ENCODE results near the gene CTNNBL1.
"Not testable (repeated sequence)": the region's sequence is repeated elsewhere in the genome, so short reads cannot be mapped to it uniquely, and the experiment has no call there.

CTNNBL1 gene

DNA sequence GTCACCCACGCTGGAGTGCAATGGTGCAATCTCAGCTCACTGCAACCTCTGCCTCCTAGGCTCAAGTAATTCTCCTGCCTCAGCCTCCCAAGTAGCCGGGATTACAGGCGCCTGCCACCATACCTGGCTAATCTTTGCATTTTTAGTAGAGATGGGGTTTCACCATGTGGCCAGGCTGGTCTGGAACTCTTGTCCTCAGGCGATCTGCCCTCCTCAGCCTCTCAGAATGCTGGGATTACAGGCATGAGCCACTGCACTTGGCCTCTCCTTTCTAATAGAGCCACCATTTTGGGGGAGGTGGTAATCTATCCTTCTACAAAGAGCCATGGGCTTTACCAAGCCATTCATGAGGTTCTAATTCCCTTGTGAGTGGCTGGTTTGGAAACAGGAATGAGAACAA lies 14.1 kb upstream of the CTNNBL1 start:
- not testable (repeated sequence) for DNase-seq

DNA sequence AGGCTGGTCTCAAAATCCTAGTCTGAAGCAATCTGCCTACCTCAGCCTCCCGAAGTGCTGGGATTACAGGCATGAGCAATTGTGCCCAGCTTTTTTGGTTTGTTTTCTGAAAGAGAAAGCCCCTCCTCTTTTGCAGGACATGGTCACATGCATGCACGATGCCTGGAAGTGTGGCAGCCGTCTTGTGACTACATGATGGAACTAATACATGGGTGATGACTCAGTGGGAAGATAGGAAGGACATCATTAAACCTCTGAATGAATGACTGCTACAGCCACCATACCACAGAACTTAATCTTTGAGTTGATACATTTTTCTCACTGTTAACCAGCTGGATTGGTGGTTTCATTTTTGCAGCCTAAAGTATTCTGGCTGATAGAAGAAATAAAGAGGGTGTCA lies 13.4 kb upstream of the CTNNBL1 start:
- DNase-seq = no peak

DNA sequence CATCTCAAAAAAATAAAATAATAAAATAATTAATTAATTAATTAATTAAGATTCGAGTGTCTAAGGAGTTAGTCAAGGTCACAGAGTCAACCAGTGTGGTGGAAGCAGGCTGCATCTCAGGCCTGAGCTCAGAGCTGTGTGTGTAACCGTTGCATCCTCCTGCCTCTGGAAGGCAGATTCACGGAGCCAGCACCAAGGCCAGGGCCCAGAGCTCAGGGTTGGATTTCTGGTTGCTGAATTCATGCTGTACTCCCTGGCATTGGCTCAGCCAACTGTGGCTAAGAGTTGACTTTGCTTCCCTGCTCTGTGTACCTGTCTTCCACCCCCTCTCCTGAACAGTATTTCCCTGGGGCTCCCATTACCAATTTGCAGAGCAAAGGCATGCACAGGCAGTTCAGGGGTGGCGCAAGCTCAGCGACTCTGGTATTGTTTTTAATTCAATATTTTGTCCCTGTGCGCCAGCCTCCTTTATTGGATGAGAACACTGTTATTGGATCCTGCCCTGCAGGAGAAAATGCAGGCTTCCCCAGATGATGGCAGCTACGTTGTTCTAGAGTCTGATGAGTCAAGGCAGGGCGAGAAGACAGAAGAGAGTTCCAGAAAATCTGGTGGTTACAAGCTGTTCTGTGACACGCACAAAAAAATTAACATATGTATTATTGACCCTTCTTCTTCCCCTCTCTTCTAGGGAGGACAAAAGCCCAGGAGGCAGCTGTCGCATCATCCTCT lies 12.3 kb upstream of the CTNNBL1 start:
- DNase-seq = no peak

DNA sequence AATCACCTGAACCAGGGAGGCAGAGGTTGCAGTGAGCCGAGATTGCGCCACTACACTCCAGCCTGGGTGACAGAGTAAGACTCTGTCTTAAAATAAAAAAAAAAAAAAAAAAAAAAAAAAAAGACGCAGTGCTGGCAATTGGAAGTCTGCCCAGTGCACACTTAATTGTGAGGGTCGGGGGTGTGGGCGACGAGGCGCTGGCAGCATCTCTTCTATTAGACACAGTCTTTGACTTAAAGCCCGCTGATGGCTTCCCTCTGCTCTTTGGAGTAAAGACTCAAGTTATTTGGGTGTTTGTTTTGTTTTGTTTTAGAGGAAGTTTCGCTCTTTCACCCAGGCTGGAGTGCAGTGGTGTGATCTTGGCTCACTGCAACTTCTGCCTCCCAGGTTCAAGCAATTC lies 10.7 kb upstream of the CTNNBL1 start:
- DNase-seq = not testable (repeated sequence)

DNA sequence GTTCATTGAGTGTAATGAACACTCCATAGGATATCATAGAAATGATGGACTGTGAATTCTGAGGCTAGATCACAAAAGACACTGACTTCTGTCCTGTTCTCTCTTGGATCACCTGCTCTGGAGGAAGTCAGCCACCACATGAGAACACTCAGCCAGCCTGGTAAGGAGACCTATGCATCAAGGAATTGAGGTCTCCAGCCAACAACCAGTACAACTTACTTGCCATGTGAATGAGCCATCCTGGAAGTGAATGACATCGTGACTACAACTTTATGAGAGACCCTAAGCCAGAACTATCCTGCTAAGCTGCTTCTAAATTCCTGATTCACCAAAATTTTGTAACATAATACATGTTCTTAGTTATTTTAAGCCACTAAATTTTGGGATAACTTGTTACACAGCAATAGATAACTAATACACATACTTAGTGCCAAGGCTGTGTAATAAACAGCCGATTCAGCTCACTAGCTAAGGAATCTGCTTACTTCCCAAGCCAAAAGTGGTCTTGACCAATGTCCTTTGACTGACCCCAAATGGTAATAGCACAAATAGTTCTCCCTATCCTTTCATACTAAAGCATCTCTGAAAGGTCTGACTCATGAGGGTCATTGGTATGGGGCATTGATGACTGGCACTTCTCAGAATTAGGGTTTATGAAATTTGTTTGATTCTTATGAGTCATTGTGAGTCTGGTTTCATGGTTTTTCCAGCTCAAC lies 6.9 kb upstream of the CTNNBL1 start:
- no peak for DNase-seq

DNA sequence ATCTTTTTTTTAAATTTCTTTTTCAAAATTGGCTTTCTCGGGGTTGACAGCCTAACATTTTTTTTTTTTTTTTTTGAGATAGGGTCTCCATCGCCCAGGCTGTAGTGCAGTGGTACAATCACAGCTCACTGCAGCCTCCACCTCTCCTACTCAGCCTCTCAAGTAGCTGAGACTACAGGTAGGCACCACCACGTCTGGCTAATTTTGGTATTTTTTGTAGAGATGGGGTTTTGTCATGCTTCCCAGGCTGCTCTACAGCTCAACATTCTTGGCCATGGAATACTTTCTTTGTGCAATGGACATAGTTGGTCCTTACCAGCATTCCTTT lies 6.4 kb upstream of the CTNNBL1 start:
- DNase-seq = no peak

DNA sequence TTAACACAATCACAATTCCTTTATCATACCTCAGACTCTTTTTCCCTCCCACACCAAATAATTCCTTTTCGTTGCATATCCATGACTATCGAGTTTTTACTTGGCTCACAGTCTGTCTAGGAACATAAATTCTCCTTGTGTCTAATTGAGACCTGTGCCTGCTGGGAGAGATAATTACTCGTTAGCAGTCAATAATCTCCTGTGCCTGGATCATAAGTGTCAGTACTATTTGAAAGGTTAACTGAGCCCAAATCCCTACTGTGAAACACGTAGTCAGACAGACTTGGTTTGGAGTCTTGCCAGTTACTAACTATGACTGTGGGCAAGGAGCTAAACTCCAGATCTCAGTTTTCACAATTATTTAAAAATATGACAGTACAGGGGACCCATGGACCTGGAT lies 5.7 kb upstream of the CTNNBL1 start:
- no peak for DNase-seq

DNA sequence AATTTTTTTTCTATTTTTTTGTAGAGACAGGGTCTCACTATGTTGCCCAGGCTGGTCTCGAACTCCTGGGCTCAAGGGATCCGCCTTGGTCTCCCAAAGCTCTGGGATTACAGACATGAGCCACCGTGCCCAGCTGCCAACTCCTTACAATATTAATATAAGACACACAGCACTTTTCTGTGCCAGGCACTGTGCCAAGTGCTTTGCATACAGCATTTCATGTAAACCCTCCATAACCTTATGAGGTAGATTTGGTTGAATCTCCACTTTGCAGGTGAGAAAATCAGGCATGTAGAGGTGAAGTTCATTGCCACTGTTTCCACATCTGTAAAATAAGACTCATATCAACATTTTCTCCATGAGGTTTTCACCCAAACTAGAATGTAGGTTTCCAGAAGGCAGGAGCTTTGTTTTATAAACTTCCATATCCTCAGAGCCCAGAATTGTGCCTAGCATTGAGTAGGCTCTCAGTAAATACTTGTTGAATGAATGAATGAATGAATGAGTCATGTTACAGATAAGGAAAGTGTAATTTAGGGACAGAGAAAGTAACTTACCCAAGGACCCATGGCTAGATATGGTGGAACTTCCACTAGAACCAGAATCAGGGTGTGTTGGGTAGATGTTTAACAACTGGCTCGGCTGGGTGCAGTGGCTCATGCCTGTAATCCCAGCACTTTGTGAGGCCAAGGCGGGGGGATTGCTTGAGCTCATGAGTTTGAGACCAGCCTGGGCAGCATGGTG lies 3.0 kb upstream of the CTNNBL1 start:
- no peak for DNase-seq

DNA sequence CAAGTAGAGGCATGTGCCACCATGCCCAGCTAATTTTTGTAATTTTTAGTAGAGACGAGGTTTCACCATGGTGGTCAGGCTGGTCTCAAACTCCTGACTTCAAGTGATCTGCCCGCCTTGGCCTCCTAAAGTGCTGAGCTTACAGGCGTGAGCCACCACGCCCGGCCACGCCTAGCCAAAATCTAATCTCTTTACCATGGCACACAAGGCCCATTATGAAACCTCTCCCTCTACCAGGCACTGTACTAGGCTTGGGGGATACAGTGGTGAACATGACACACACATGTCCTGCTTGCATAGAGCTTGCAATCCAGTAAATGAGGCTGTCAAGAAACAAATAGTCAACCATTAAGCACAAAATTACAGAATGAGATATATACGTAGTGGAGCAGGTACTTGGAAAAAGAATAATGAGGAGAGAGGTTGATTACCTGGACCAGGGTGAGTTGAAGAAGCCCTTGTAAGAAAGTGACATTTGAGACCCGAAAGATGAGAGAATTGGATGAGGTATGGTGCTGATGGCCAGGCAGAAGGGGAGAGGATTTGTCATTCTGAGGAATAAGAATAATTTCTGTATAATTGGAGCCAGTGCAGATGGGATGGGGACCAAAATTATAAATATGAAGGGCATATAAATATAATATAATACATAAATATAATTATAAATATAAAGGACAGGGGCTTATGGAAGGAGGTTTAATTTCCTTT lies 1.2 kb upstream of the CTNNBL1 start:
- DNase-seq = no peak

DNA sequence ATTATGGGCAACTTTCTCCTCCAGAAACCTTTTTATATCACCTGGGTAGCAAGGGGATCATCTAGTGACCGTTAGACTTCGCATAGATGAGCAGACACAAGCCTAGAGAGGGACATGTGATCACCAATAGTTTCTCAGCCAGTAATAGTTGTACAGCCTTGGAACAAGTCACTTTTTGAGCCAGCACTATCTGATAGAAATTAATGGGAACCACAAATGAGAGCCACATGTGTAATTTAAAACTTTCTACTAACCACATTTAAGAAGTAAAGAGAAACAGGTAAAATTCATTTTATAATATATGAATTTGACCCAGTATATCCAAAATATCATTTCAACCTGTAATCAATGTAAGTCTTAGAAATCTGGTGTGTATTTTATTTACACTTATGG lies 592 bp upstream of the CTNNBL1 start:
- no peak for DNase-seq

DNA sequence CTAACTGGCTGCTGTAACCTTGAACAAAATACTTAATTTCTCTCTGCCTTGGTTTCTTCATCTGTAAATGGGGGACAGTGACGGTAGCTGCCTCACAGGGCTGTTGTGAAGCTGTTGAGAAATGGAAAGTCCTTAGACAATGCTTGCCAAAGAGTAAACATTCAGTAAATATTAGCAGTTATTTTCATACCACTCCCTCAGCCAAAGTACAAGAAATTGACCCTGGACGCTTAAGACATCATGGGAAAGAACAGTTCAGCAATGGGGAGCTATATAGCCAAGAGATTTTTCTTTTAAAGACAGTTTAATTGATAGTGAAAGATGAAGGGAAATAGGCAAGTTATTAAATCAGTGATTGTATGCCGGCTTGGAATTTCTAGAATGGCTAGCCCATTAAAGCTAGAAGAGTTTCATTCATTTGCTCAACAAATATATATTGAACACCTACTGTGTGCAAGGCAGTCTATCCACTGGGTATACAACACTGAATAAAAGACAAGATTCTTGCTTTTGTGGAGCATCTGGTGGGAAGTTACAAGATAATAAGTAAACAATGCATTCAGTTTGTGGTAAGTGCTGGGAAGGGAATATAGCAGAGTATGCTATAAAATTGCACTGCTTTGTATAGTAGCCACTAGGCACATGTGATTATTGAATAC lies 2.0 kb downstream of the CTNNBL1 start:
- no peak for DNase-seq

DNA sequence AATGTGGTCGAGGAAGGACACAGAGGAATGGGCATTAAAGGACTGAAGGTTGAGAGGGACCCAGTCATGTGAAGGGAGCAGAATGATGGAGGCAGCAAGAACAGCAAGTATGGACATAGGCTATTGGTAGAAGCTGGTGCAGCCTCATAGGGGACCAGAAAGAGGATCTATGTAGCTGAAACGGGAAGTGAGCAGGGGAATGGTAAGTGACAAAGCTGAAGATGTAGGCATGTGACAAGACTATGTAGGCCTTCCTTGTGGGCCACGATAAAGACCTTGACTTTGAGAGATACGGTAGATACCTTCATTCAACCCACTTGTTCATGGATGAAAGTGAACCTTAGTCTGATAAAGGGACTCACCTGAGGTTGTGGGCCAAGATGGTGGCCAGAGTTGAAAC lies 3.5 kb downstream of the CTNNBL1 start:
- no peak for DNase-seq

DNA sequence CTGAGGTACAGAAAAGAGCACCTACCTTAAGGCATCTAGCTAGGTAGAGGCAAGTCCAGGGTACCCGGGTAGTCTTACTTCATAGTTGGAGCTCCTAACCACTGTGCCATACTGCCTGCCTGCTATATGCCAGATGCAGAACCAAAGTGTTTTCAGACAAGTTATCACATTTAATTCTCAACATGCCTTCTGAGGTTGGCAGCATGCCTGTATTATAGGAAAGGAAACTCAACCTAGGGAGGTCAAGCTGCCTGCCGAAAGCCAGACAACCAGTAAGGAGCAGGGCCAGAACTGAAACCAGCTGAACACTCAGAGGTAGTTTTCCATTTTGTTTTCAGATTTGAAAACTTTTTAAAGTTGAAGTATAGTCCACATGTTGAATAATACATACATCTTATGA lies 5.4 kb downstream of the CTNNBL1 start:
- no peak for DNase-seq

DNA sequence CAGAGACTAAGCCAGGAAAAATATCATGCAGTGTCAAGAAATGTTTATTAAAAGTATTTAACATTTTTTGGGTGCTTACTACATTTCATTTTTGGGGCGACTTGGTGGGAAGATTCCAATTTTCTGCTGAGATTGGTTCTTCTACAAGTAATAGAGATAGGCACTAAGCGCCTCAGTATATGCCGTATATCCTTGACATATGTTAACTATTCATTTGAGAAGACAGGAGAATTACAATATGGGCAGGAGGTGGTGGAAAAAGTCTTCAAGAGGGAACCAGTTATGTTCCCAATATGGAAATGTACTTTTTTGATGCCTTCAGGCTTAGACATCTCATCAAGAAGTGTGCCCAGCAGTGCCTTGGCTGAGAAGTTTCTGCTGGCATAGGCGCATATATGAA lies 6.5 kb downstream of the CTNNBL1 start:
- no peak for DNase-seq

DNA sequence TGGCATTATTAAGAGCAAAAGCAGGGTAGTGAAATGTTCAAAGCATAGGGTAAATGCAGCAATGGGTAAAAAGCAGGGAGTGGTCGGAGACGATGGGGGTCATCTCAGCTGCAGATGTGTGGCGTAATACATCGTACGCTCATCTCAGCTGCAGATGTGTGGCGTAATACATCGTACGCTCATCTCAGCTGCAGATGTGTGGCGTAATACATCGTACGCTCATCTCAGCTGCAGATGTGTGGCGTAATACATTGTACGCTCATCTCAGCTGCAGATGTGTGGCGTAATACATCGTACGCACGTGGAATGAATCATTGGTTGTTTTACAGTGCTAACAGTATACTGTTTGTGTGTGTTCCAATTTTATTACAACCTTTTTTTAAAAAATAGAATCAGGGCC lies 7.8 kb downstream of the CTNNBL1 start:
- DNase-seq = not testable (repeated sequence)

DNA sequence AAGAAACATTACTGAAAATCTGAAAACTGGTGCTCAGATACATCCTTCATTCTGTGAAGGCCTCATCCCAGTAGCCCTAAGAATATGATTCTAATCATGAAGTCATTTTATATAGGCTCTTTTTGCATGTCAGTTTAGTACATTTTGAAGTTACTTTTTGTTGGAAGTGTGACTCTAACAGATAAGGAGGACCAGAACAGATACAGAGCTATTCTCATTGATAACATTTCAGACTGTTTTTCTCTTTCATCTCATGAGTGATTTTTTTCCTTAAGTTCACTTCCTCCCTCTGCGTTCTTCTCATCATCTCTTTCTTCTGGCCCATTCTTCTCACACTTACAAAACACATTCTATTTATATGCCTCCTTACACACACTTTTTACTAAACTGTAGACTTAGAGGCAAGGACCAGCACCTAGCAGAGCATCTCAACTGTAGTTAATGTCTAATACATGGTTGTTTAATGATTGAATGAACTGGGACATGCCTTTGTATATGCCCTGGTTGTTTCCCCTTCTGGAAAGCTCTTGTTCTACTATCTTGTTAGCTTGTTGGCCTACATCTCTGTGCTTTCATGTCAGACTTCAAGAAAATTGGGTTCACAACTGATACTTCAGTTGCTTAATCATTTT lies 8.7 kb downstream of the CTNNBL1 start:
- no peak for DNase-seq

DNA sequence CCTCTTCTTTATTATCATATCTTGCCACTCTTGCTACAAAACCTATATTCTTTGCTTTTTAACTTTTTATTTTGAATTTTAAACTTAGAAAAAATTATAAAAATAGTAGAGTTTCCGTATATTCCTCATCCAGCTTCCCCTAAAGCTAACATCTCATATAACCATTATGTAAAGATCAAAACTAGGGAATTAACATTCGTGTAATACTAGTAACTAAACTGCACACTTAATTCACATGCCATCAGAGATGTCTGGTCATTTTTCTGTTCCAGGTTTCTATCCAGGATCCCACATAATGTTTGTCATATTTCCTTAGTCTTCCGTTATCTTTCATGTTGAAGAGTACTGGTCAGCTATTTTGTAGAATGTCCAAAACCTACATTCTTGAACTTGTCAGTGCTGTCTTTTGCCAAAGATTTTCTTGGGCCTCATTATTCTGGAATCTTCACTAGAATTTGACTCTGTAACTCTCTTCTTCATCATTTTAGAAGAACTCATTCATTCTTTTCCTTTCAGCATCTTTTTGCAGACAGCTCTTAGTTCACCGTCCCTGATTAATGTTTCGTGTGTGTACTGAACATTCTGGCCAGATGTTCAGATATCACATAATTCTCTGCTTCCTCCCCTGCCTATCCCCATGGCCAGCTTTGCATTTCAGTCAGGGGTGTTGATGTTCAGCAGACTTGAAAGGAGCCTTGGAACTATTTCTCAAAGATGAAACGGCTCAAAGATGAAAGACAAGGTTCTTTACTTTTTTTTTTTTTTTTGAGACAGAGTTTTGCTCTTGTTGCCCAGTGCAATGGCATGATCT lies 9.4 kb downstream of the CTNNBL1 start:
- no peak for DNase-seq

DNA sequence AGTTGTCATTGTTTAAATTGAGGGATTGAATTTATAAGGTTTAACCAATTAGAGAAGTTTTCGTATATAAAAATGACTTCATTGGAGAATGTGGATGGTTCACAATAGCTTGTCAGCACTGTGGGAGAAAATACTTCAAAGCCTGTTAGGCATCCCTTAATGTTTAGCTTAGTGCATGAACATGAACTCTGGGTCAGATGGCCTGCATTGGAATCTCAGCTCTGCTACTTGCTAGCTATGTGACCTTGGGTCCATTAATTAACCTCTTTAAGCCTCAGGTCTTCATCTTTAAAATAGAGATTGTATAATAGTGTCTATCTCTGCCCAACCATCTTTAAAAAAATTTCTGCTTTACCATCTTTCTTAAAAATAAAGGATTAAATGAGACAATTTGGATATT lies 11.1 kb downstream of the CTNNBL1 start:
- DNase-seq = no peak

DNA sequence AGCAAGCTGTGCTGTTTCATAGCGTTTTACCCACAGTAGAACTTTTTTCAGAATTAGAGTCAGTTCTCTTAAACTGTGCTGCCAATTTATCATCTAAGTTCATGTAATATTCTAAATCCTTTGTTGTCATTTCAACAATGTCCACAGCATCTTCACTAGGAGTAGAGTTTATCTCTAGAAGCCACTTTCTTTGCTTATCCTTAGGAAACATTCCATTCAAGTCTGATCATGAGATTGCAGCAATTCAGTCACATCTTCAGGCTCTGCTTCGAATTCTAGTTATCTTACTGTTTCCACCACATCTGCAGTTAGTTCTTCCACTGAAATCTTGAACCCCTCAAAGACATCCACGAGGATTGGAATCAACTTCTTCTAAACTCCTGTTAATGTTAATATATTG lies 12.5 kb downstream of the CTNNBL1 start:
- no peak for DNase-seq

DNA sequence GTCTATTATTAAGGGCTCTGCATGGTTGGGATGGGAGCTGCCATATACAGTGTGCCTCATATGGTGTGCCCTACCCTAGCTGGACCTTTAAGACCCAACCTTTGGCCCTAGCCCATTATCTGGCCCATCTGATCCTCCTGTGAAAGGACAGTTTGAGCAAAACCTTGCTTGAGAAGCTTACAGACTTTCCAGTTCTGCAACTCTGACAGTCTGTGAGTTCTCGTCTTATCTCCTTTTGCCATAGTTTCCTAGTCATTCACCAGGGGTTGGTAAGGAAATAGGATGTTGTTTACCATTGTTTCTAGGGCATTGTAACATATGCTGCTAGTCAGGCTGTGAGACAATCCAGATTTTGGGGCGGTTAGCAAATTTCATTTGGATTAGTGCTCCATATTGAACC lies 17.2 kb downstream of the CTNNBL1 start:
- no peak for DNase-seq

Data from NCI-H1436 treated with DMSO at 0.1 percent for 48 hours (cell line).